K562 (cell line): ENCODE results near the gene TMC1. TPM values are rescaled to one million over a fixed set of nuclear protein-coding genes. Genes with fewer than 3 reads are reported as not detected.

Experiments
- CBFA2T3 ChIP-seq: fragments of 450-650 bp; IDR thresholded peaks from 2 replicates; pipeline ENCODE4 v1.6.1; 2017
- HOMEZ ChIP-seq: fragments of 250-450 bp; sonication (Bioruptor Pico); IDR thresholded peaks from 2 replicates; pipeline ENCODE4 v1.4.0; 2020; ENCODE audit warnings: mild to moderate bottlenecking, moderate library complexity
- MAFF ChIP-seq: IDR thresholded peaks from 2 replicates; pipeline ENCODE4 v1.6.1; 2012; ENCODE audit warnings: low read length, improper control_type of control experiment
- MTA2 ChIP-seq: fragments of 450-650 bp; IDR thresholded peaks from 2 replicates; pipeline ENCODE4 v1.6.1; 2016; ENCODE audit warnings: low read depth
- MXD1 ChIP-seq: fragments of 250-450 bp; sonication (Bioruptor Pico); IDR thresholded peaks from 2 replicates; pipeline ENCODE4 v1.8.0; 2021; ENCODE audit warnings: borderline replicate concordance, mild to moderate bottlenecking, moderate library complexity; ENCODE audit not compliant: poor library complexity, severe bottlenecking
- TCFL5 ChIP-seq: fragments of 250-450 bp; sonication (Bioruptor Pico); conservative IDR thresholded peaks from 2 replicates; pipeline ENCODE4 v1.6.1; 2021; ENCODE audit warnings: mild to moderate bottlenecking, moderate library complexity, matching md5 sums
- ZNF436 ChIP-seq: fragments of 250-450, 450-650 bp; sonication (Bioruptor Pico); formaldehyde crosslinking; IDR thresholded peaks from 2 replicates; pipeline ENCODE4 v1.7.0; 2020; ENCODE audit warnings: mild to moderate bottlenecking
- polyA plus RNA-seq, 8 experiments: library from polyadenylated mRNA; depleted of rRNA in 4 of 8; stranded (reverse) in 5 of 8; unstranded in 3 of 8; fragments of >200 nt; fragmentation: Nextera tagmentation in 2 of 8; fragmentation: Illumina TruSeq in 1 of 8; extraction: Ambion mirVana in 2 of 8; extraction: Trizol in 1 of 8; gene quantifications; 2 replicates each; pipeline versions ENCODE4 v1.2.1 to v1.2.3, GENCODE V29; 2011 to 2014; ENCODE audit warnings: inconsistent platforms in 1 of 8, missing spikeins in 1 of 8
- total RNA-seq, 7 experiments: library from RNA; depleted of rRNA in 6 of 7; stranded (reverse); fragments of >200 nt in 6 of 7; fragmentation: Illumina TruSeq in 2 of 7; extraction: Trizol in 2 of 7; gene quantifications; 2 replicates each; pipeline versions ENCODE4 v1.2.1 to v1.2.3, GENCODE V29; 2011 to 2021; ENCODE audit warnings: low replicate concordance in 1 of 7
- TF ChIP-seq, protein P1 (sequence below): sonication (generic); formaldehyde crosslinking; IDR thresholded peaks from 2 replicates; pipeline ENCODE4 v1.8.0; 2022; ENCODE audit warnings: mild to moderate bottlenecking, missing genetic modification reagents, borderline replicate concordance

Gene TMC1
- total and polyA plus RNA-seq, 9 of the 15 experiments (the other 6 are each of a cell fraction or from before 2014, with no cell fraction given): 0.10 to 0.15 TPM; not detected in 7

- TF ChIP-seq HOMEZ (CRISPR knock-in tag): no peak
- no peak for TF ChIP-seq MAFF
- TF ChIP-seq CBFA2T3: no peak
- TF ChIP-seq ZNF436 (CRISPR knock-in tag): no peak
- no peak for TF ChIP-seq MXD1 (CRISPR knock-in tag)
- no peak for TF ChIP-seq TCFL5 (CRISPR knock-in tag)
- TF ChIP-seq, protein P1, sequence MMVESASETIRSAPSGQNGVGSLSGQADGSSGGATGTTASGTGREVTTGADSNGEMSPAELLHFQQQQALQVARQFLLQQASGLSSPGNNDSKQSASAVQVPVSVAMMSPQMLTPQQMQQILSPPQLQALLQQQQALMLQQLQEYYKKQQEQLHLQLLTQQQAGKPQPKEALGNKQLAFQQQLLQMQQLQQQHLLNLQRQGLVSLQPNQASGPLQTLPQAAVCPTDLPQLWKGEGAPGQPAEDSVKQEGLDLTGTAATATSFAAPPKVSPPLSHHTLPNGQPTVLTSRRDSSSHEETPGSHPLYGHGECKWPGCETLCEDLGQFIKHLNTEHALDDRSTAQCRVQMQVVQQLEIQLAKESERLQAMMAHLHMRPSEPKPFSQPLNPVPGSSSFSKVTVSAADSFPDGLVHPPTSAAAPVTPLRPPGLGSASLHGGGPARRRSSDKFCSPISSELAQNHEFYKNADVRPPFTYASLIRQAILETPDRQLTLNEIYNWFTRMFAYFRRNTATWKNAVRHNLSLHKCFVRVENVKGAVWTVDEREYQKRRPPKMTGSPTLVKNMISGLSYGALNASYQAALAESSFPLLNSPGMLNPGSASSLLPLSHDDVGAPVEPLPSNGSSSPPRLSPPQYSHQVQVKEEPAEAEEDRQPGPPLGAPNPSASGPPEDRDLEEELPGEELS (CRISPR knock-in tag): no peak
- no peak for TF ChIP-seq MTA2
Measured at GRCh38 chr9:72791436-72791835, 270.0 kb downstream of the TMC1 start (continued).
